IPS-15b (cell line): ENCODE results near the gene FBXO10.

ENCODE experiments used
- H3K27me3 ChIP-seq: one replicate; pipeline ENCODE4 v1.6.1; 2013; ENCODE audit warnings: low read length; ENCODE audit not compliant: control insufficient read depth, insufficient read depth
- H3K36me3 ChIP-seq: one replicate; pipeline ENCODE4 v1.6.1; 2013; ENCODE audit warnings: low read length; ENCODE audit not compliant: control insufficient read depth, insufficient read depth
- H3K4me1 ChIP-seq: one replicate; pipeline ENCODE4 v1.6.1; 2013; ENCODE audit warnings: mild to moderate bottlenecking, low read length; ENCODE audit not compliant: control insufficient read depth, insufficient read depth
- H3K4me3 ChIP-seq: one replicate; pipeline ENCODE4 v1.5.1; 2013; ENCODE audit warnings: low read depth, low read length
- H3K9ac ChIP-seq: one replicate; pipeline ENCODE4 v1.6.1; 2013; ENCODE audit warnings: low read depth, mild to moderate bottlenecking, low read length
- H3K9me3 ChIP-seq: one replicate; pipeline ENCODE4 v1.6.1; 2013; ENCODE audit warnings: mild to moderate bottlenecking, low read length; ENCODE audit not compliant: control insufficient read depth, insufficient read depth

FBXO10 gene

GRCh38 chr9:37542895-37543294, 33.3 kb downstream of the FBXO10 start:
- no peaks in the 10 kb centered on the region for H3K27me3 ChIP-seq
- H3K4me1 ChIP-seq, result no peaks in the 10 kb centered on the region
- H3K9ac ChIP-seq, result no peak overlapping the region
- no peaks in the 10 kb centered on the region for H3K9me3 ChIP-seq
- H3K4me3 ChIP-seq, result no peak overlapping the region
- peaks cover 4% of the 10 kb centered on the region for H3K36me3 ChIP-seq

DNA sequence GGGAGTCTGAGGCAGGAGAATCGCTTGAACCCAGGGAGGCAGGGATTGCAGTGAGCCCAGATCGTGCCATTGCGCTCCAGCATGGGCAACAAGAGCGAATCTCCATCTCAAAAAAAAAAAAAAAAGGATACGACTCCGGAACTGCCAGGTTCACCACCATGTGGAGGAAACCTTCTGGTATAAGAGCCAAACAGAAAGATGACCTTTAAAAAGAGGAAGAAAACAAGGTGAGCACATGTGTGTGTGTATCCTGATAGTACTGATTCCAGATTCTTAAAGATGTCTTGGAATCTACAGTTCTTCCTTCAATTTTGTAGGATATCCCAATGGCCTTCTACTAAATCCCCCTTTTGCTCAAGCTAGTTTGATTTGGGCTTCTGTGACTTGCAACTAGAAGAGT, 33.7 kb downstream of the FBXO10 start:
- Histone ChIP-seq H3K27me3 (no peaks in the 10 kb centered on the region), H3K36me3 (peaks cover 4% of the 10 kb centered on the region)

DNA sequence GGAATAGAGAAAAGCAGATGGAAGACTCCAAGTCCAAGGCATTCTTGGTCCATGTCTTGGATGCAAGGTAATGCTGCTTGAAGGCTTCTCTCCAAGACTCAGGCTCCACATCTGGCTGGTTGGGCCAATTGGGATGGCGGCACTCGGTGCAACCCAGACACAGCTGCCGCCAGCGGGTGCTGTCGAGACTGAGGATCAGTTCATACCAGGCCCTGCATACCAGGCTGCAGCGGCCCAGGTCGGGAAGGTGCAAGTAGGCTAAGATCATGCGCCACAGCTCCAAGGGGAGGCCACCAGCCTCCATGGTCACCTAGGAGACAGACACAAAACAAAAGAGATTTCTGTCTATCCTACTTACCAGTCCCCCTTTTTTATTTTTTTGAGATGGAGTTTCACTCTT, 34.7 kb downstream of the FBXO10 start:
- no peaks in the 10 kb centered on the region for H3K9me3 ChIP-seq
- H3K36me3 ChIP-seq, result peaks cover 7% of the 10 kb centered on the region
- H3K4me3 ChIP-seq, result no peak overlapping the region
- no peaks in the 10 kb centered on the region for H3K4me1 ChIP-seq
- no peaks in the 10 kb centered on the region for H3K27me3 ChIP-seq
- H3K9ac ChIP-seq, result no peak overlapping the region

More for the DNA sequence above, 33.7 kb downstream of the FBXO10 start:
- H3K9me3 ChIP-seq, result no peaks in the 10 kb centered on the region
- H3K4me1 ChIP-seq, result no peaks in the 10 kb centered on the region
- no peak overlapping the region for H3K9ac ChIP-seq
- no peak overlapping the region for H3K4me3 ChIP-seq

DNA sequence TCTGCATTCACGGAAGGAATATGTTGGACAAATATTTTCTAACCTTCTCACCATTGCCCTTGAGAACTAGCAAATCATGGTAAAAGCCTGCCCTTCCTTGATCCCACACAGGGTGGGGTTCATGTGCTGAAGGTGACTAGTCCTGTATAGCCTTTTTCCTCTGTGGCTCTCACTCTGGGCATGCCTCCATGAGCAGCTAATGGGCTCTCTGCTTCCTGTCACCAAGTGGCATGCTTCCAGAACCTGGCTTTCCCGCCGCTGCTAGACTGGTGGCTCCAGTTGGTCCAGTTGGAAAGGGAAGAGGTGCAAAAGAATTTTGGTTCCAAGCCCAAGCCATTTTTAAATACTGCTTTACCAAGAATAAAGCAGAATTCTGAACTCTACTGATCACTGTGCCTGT, 35.5 kb downstream of the FBXO10 start:
- no peak overlapping the region for H3K4me3 ChIP-seq
- H3K9me3 ChIP-seq, result no peaks in the 10 kb centered on the region
- H3K27me3 ChIP-seq, result no peaks in the 10 kb centered on the region
- no peak overlapping the region for H3K9ac ChIP-seq
- H3K4me1 ChIP-seq, result no peaks in the 10 kb centered on the region
- H3K36me3 ChIP-seq, result peaks cover 7% of the 10 kb centered on the region

DNA sequence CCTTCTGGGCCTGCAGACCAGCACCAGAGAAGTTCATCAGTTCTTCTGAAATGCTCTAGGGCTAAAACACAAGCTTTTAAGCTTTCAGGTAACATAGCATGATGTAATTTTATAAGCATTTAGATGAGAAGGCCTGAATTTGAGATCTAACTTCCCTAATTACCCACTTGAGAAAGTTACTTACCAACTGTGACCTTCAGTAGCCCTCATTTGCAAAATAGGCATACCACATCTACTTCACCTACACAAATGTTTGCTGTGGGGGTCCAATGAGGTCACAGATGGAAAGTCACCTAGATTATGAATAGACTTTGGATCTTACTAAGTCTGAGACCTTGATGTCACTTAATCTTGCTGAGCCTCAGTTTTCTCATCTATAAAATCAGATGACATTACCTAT, 36.5 kb downstream of the FBXO10 start:
- Histone ChIP-seq H3K27me3 (no peaks in the 10 kb centered on the region), H3K4me1 (no peaks in the 10 kb centered on the region), H3K9ac (no peak overlapping the region), H3K36me3 (peaks cover 7% of the 10 kb centered on the region), H3K4me3 (no peak overlapping the region), H3K9me3 (no peaks in the 10 kb centered on the region)

DNA sequence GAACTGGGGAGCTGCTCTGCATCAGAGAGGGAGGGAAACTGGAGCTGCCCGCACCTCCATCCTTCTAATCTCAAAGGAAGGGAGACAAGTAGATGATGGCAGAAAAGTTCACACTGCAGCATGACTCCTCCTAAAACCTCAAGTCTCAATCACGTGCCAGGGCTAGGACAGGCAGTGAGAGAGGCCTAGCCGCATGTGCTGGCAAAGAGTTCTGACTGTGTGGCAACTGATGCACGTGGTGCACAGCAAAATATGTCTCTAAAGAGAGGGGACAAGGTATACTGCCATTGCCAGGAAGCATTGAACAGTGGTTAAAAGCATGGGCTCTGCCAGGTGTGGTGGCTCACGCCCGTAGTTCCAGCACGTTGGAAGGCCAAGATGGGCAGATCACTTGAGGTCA, 38.1 kb downstream of the FBXO10 start:
- H3K36me3 ChIP-seq, result peaks cover 7% of the 10 kb centered on the region
- no peaks in the 10 kb centered on the region for H3K27me3 ChIP-seq
- no peaks in the 10 kb centered on the region for H3K9me3 ChIP-seq
- no peaks in the 10 kb centered on the region for H3K4me1 ChIP-seq
- H3K9ac ChIP-seq, result no peak overlapping the region
- H3K4me3 ChIP-seq, result no peak overlapping the region

- no peaks in the 10 kb centered on the region for H3K27me3 ChIP-seq
- H3K9me3 ChIP-seq, result no peaks in the 10 kb centered on the region
- H3K4me3 ChIP-seq, result no peak overlapping the region
- H3K4me1 ChIP-seq, result no peaks in the 10 kb centered on the region
- H3K9ac ChIP-seq, result no peak overlapping the region
- peaks cover 7% of the 10 kb centered on the region for H3K36me3 ChIP-seq
Observed at GRCh38 chr9:37534901-37535300, 41.3 kb downstream of the FBXO10 start.

GRCh38 chr9:37534412-37534811, 41.8 kb downstream of the FBXO10 start:
- Histone ChIP-seq H3K9me3 (no peaks in the 10 kb centered on the region), H3K4me3 (no peak overlapping the region), H3K9ac (no peak overlapping the region), H3K27me3 (no peaks in the 10 kb centered on the region), H3K4me1 (no peaks in the 10 kb centered on the region), H3K36me3 (peaks cover 7% of the 10 kb centered on the region)

DNA sequence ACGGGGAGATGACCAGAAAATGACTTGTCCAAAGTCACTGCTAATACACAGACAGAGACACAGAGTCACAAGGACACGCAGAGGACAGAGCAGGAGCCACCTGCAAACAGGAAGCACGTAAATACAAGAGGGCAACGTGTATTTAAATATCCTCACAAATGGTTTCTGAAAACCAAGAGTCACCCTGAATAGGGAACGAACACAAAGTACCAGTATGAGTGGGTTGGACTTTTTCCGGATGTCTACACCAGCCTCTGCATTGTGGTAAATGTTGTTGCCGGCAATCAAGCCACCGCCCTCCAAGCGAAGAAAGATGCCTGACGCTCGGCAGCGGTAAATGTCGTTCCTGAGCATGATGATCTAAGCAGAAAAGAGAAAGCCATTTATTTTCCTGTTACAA, 44.5 kb downstream of the FBXO10 start:
- Histone ChIP-seq H3K9ac (no peak overlapping the region), H3K4me3 (no peak overlapping the region), H3K36me3 (peaks cover 17% of the 10 kb centered on the region), H3K27me3 (no peaks in the 10 kb centered on the region), H3K9me3 (no peaks in the 10 kb centered on the region), H3K4me1 (no peaks in the 10 kb centered on the region)

DNA sequence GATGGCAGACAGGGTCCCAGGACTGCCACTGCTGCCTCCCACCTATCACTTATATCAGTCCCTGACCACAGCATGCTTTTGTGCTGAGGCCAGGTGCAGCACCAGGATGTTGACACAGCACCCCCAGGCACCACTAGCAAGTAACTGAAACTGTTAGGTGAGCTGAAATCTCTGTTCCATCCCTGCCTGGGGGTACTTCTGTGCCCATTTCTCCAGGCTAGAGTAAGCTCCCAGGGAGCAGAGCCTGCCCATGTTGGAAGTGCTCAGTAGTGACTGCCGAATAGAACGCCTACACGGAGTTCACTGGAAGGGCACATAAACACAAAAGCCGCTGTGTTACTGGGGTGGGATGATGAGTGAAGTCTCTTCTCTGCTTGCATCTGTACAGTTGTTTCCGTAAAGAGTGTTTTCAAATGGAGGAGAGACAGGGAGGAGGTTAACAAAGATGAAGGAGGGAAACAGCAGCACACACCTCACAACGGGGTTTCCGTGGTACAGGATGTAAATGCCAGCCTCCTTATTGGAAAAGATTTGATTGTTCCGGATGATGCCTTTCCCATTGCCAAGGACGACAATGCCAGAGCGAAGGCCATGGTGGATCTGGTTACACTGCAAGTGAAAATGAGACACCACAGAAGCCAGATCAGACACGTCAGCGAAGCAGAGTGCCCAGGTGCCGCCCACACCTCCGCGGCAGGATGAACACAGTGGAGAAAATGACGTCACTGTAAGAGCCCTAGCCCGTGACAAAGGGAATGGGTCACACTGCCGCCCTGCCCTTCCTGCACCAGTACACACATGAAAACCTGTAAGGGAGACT, 47.3 kb downstream of the FBXO10 start:
- Histone ChIP-seq H3K36me3 (peaks cover 25% of the 10 kb centered on the region), H3K9me3 (no peaks in the 10 kb centered on the region), H3K4me3 (no peak overlapping the region), H3K4me1 (no peaks in the 10 kb centered on the region), H3K27me3 (no peaks in the 10 kb centered on the region), H3K9ac (no peak overlapping the region)

DNA sequence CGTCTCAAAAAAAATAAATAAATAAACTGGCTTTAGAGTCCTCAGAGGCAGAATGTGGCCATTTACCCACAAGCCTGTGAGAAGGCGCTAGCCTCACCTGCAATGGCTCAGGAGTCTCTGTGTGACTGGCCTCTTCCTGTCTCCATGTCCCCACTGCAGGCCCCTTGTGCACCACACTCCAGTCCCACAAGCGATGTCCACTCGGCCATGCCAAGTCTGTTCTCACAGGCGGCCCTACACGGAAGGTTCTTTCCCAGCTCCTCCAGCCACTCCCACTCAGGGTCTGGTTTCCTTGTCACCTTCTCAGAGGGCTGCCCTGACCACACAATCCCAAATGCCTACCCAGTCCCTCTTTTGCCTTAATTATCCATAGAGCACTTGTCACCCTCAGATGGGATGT, 52.3 kb downstream of the FBXO10 start:
- H3K9ac ChIP-seq, result no peak overlapping the region
- no peaks in the 10 kb centered on the region for H3K9me3 ChIP-seq
- no peaks in the 10 kb centered on the region for H3K27me3 ChIP-seq
- H3K4me3 ChIP-seq, result no peak overlapping the region
- peaks cover 33% of the 10 kb centered on the region for H3K36me3 ChIP-seq
- no peaks in the 10 kb centered on the region for H3K4me1 ChIP-seq

- H3K4me3 ChIP-seq, result no peak overlapping the region
- H3K9ac ChIP-seq, result no peak overlapping the region
- H3K4me1 ChIP-seq, result no peaks in the 10 kb centered on the region
- peaks cover 27% of the 10 kb centered on the region for H3K36me3 ChIP-seq
- H3K27me3 ChIP-seq, result no peaks in the 10 kb centered on the region
- H3K9me3 ChIP-seq, result no peaks in the 10 kb centered on the region
Observed at GRCh38 chr9:37522971-37523370, 53.2 kb downstream of the FBXO10 start.
